Globus pallidus (tissue), 1 donor: ENCODE data around the gene TNFSF13.
"Not testable (repeated sequence)": the region's sequence is repeated elsewhere in the genome, so short reads cannot be mapped to it uniquely, and the experiment has no call there.

Experiments
- DNase-seq: peaks from one replicate; pipeline ENCODE4 v3.0.0-alpha.2; 2015; ENCODE audit warnings: low spot score

The TNFSF13 gene

DNA sequence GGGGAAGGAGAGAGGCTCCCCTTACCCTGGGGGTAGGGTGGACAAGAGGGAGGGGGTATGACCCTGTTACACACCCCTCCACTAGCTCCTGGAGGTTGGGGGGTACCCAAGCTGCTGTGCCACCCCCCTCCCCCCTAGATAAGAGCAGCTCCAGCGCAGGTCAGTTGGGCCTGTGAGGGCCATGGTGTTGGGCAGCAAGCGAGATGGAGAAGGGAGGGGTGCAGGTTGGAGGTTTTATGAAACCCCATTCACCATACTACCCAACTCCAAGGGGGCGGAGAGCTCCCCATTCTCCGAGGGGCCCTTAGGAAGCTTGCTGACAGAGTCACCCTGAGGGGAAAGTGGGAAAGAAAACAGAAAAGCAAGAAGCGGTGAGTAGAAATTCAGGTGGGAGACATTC is 33.0 kb downstream of the TNFSF13 start:
- no peak for DNase-seq

GRCh38 chr17:7592422-7593021 is 34.0 kb downstream of the TNFSF13 start:
- no peak for DNase-seq

DNA sequence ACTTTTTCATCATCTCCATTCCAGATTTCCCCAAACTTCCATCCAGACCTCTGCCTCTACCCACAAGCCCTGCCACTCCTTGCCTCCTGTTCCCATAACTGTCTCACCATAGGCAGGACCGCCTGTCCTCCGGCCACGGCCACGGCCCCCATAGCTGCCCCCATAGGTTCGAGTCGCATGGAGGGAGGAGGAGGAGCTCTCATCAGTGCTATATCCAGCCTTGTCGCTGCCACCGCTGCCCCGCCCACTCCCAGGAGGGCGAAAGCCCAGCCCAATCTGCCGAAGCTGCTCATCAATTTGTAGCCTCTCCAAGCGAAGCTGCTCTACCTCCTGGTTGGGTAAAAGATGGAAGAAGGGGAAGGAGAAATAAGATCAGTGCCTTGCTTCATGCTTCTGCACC is 34.7 kb downstream of the TNFSF13 start:
- DNase-seq: no peak

DNA sequence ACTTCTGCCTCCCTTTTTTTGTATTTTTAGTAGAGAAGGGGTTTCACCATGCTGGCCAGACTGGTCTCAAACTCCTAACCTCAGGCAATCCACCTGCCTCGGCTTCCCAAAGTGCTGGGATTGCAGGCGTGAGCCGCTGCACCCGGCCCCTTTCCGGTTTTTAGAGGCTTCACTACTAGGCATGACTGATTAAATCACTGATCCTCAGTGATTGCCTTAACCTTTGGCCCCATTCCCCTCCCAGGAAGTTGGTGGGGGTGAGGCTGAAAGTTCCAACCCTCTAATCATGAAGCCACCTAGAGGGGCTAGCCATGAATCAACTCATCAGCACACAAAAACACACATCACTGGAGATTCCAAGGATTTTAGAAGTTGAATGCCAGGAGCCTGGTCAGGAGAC is 39.0 kb downstream of the TNFSF13 start:
- not testable (repeated sequence) for DNase-seq

GRCh38 chr17:7606280-7606679 is 47.7 kb downstream of the TNFSF13 start:
- no peak for DNase-seq

GRCh38 chr17:7610641-7611040 is 52.1 kb downstream of the TNFSF13 start:
- DNase-seq: no peak
